A673 (cell line): ENCODE results near the gene POMC.

Source experiments
- CTCF ChIP-seq: fragments of 300-800, 200-600 bp; sonication (generic); conservative IDR thresholded peaks from 2 replicates; pipeline ENCODE4 v1.5.1; 2017; ENCODE audit warnings: low read depth, mild to moderate bottlenecking, antibody characterized with exemption, low read length, moderate library complexity, mixed read lengths
- EZH2 ChIP-seq: fragments of 200-600 bp; sonication (generic); IDR thresholded peaks from 2 replicates; pipeline ENCODE4 v1.6.1; 2017; ENCODE audit warnings: borderline replicate concordance, low read depth, mild to moderate bottlenecking, mixed read lengths, antibody characterized with exemption, low read length; ENCODE audit not compliant: poor library complexity, severe bottlenecking

GRCh38 chr2:25145803-25146202 is 22.6 kb downstream of the POMC start:
- TF ChIP-seq CTCF (no peak), EZH2 (no peak)
